Endothelial cell of umbilical vein (primary cell): ENCODE results near the gene VIPR2. TPM values are rescaled to one million over a fixed set of nuclear protein-coding genes. Genes with fewer than 3 reads are reported as not detected.

Source experiments
- BruUV-seq: library from RNA; stranded (reverse); fragments of 400-500 nt; replicated peaks from 2 replicates; lab custom pipeline; 2021; lab: Mats Ljungman, UMichigan
- CTCF ChIA-PET: fragments of 300-600, 350-600 bp; sonication (Branson Sonifier 250); formaldehyde crosslinking; loops from one replicate; lab custom pipeline; 2021; ENCODE audit warnings: antibody characterized with exemption, inconsistent platforms; lab: Charles Lee
- POLR2A ChIA-PET: fragments of 300-600, 350-600 bp; sonication (Branson Sonifier 250); formaldehyde crosslinking; loops from one replicate; lab custom pipeline; 2021; ENCODE audit warnings: antibody characterized with exemption, inconsistent platforms; lab: Charles Lee
- DNase-seq: peaks from one replicate; pipeline ENCODE4 v3.0.0-alpha.2; 2011; ENCODE audit warnings: low read depth, low spot score
- FAIRE-seq: peaks from 2 replicates; lab custom pipeline; 2011; peaks lifted over from hg19 to GRCh38; lab: Jason Lieb, UNC
- H2AFZ ChIP-seq: 2 replicates; pipeline ENCODE4 v1.6.0; 2012; ENCODE audit warnings: low read depth, low read length, control low read depth, inconsistent platforms
- H3K27ac ChIP-seq: 2 replicates; pipeline ENCODE4 v1.5.1; 2011; ENCODE audit warnings: low read depth, mild to moderate bottlenecking, control low read depth, low read length, moderate library complexity; ENCODE audit not compliant: insufficient read depth
- H3K27me3 ChIP-seq, 2 experiments: 2 replicates each; pipeline versions ENCODE4 v1.6.0 to v1.6.1; 2011; ENCODE audit warnings: low read length in 2 of 2, mixed read lengths in 1 of 2; ENCODE audit not compliant: control insufficient read depth in 2 of 2, insufficient read depth in 2 of 2
- H3K36me3 ChIP-seq, 2 experiments: 2 replicates in 1 of 2; 3 replicates in 1 of 2; pipeline ENCODE4 v1.5.1; 2011; ENCODE audit warnings: low read length in 2 of 2, mild to moderate bottlenecking in 1 of 2, moderate library complexity in 1 of 2; ENCODE audit not compliant: control insufficient read depth in 2 of 2, insufficient read depth in 2 of 2; ENCODE audit errors: extremely low read depth in 1 of 2
- H3K4me1 ChIP-seq: 3 replicates; pipeline ENCODE4 v1.5.1; 2011; ENCODE audit warnings: mild to moderate bottlenecking, low read length; ENCODE audit not compliant: control insufficient read depth, insufficient read depth; ENCODE audit errors: extremely low read depth
- H3K4me2 ChIP-seq: 2 replicates; pipeline ENCODE4 v1.6.1; 2011; ENCODE audit warnings: low read length, control low read depth, mixed read lengths; ENCODE audit not compliant: insufficient read depth
- H3K4me3 ChIP-seq, 3 experiments: fragments of 200-600 bp in 1 of 3; sonication (generic), shearing (Covaris generic) in 1 of 3; replicated peaks in 1 of 3; 2 replicates each; pipeline ENCODE4 v1.5.1; 2011 to 2016; ENCODE audit warnings: control low read depth in 3 of 3, low read length in 3 of 3, mild to moderate bottlenecking in 2 of 3, inconsistent platforms in 1 of 3, low read depth in 1 of 3, moderate library complexity in 1 of 3; ENCODE audit not compliant: insufficient read depth in 1 of 3
- H3K79me2 ChIP-seq: 2 replicates; pipeline ENCODE4 v1.6.0; 2012; ENCODE audit warnings: low read length, inconsistent platforms; ENCODE audit not compliant: control insufficient read depth, insufficient read depth
- H3K9ac ChIP-seq: replicated peaks from 2 replicates; pipeline ENCODE3; 2011; ENCODE audit warnings: low read length, control low read depth; ENCODE audit not compliant: insufficient read depth; ENCODE audit errors: extremely low read depth
- H3K9me1 ChIP-seq: replicated peaks from 3 replicates; pipeline ENCODE4 v1.6.0; 2011; ENCODE audit warnings: mild to moderate bottlenecking, low read length; ENCODE audit not compliant: control insufficient read depth, insufficient read depth; ENCODE audit errors: extremely low read depth
- H3K9me3 ChIP-seq: replicated peaks from 2 replicates; pipeline ENCODE4 v1.5.1; 2012; ENCODE audit warnings: low read length, inconsistent platforms; ENCODE audit not compliant: control insufficient read depth, insufficient read depth
- H4K20me1 ChIP-seq: replicated peaks from 2 replicates; pipeline ENCODE3; 2011; ENCODE audit warnings: mild to moderate bottlenecking, low read length; ENCODE audit not compliant: control insufficient read depth, insufficient read depth; ENCODE audit errors: extremely low read depth
- CTCF ChIP-seq, 2 donors: IDR thresholded peaks; 1 replicate in 1 of 2; 2 replicates in 1 of 2; pipeline ENCODE4 v1.5.1; 2011; ENCODE audit warnings: low read length in 2 of 2, mild to moderate bottlenecking in 2 of 2, moderate library complexity in 2 of 2, control low read depth in 1 of 2, inconsistent platforms in 1 of 2, low read depth in 1 of 2; ENCODE audit not compliant: insufficient read depth in 1 of 2; ENCODE audit errors: extremely low read depth in 1 of 2
- EZH2 ChIP-seq: IDR thresholded peaks from 2 replicates; pipeline ENCODE4 v1.6.1; 2012; ENCODE audit warnings: borderline replicate concordance, low read depth, mild to moderate bottlenecking, moderate library complexity, low read length, inconsistent platforms; ENCODE audit not compliant: severe bottlenecking
- FOS ChIP-seq: IDR thresholded peaks from 2 replicates; pipeline ENCODE4 v1.6.1; 2011; ENCODE audit warnings: mild to moderate bottlenecking, low read length, moderate library complexity, borderline replicate concordance; ENCODE audit not compliant: insufficient read depth
- GATA2 ChIP-seq: IDR thresholded peaks from 2 replicates; pipeline ENCODE4 v1.7.0; 2011; ENCODE audit warnings: low read depth, mild to moderate bottlenecking, moderate library complexity, mixed read lengths, low read length; ENCODE audit not compliant: insufficient read length, insufficient read depth
- JUN ChIP-seq: IDR thresholded peaks from 2 replicates; pipeline ENCODE4 v1.6.1; 2011; ENCODE audit warnings: borderline replicate concordance, low read depth; ENCODE audit not compliant: insufficient read length, insufficient read depth
- MAX ChIP-seq: IDR thresholded peaks from 2 replicates; pipeline ENCODE4 v1.6.1; 2011; ENCODE audit not compliant: insufficient read depth, insufficient read length
- MYC ChIP-seq: IDR thresholded peaks from one replicate; pipeline ENCODE4 v1.6.1; 2011; ENCODE audit warnings: mild to moderate bottlenecking, low read depth, low read length
- POLR2A ChIP-seq: IDR thresholded peaks from 2 replicates; pipeline ENCODE4 v1.6.1; 2012; ENCODE audit warnings: low read depth, mild to moderate bottlenecking, control low read depth, low read length
- POLR2AphosphoS5 ChIP-seq: IDR thresholded peaks from 2 replicates; pipeline ENCODE4 v1.6.1; 2012; ENCODE audit warnings: low read depth, mild to moderate bottlenecking, control low read depth, low read length, moderate library complexity; ENCODE audit not compliant: insufficient read depth
- dilution Hi-C: fragments of 300-500 bp; cut with MboI; formaldehyde crosslinking; loops from one replicate; pipeline ENCODE4 v1.15.0; 2019; ENCODE audit warnings: low sequenced_read_pairs; ENCODE audit not compliant: extremely low pct_ligation_motif_present
- intact Hi-C: fragments of 100-400 bp; cut with micrococcal nuclease; formaldehyde crosslinking; loops from one replicate; pipeline ENCODE4 v1.10.0; 2022
- polyA plus RNA-seq, 4 experiments: library from polyadenylated mRNA; depleted of rRNA in 3 of 4; stranded (reverse) in 3 of 4; unstranded in 1 of 4; fragments of >200 nt; gene quantifications; 2 replicates each; pipeline versions ENCODE4 v1.2.1 to v1.2.3, GENCODE V29; 2011 to 2012; ENCODE audit warnings: missing spikeins in 1 of 4
- total RNA-seq: library from RNA; stranded (reverse); gene quantifications from 2 replicates; pipeline ENCODE4 v1.2.3, GENCODE V29; 2021

Gene VIPR2
- total and polyA plus RNA-seq, 2 donors (not counting 3 experiments of a cell fraction or from before 2014, with no cell fraction given) = not detected

GRCh38 chr7:159158125-159158887, 13.6 kb upstream of the VIPR2 start:
- H3K9ac ChIP-seq = no peak overlapping the region
- no peaks in the 10 kb centered on the region for H3K79me2 ChIP-seq
- no TSS peak for BruUV-seq
- no peaks in the 10 kb centered on the region for H4K20me1 ChIP-seq
- ChIA-PET POLR2A (no interaction called here), CTCF (no interaction called here)
- DNase-seq = no peak
- no peak for TF ChIP-seq POLR2AphosphoS5
- TF ChIP-seq MAX = no peak
- no peak for TF ChIP-seq GATA2
- no peak for TF ChIP-seq FOS
- no peak for TF ChIP-seq CTCF (IDR thresholded peaks at IDR 0.05; ENCODE audit: extremely low read depth in 1 of 2, insufficient read depth in 1 of 2, low read depth in 1 of 2, low read length in 2 of 2)
- no peak for TF ChIP-seq POLR2A
- no peak for TF ChIP-seq EZH2
- TF ChIP-seq JUN = no peak
- no peak for TF ChIP-seq MYC
- dilution Hi-C loops (no loop called here), intact Hi-C loops (no loop called here)
- no peak for FAIRE-seq
- no peak overlapping the region for H3K27ac ChIP-seq
- no peak overlapping the region for H2AFZ ChIP-seq
- H3K9me1 ChIP-seq = no peaks in the 10 kb centered on the region
- no peaks in the 10 kb centered on the region for H3K27me3 ChIP-seq
- H3K4me1 ChIP-seq = no peaks in the 10 kb centered on the region
- H3K4me2 ChIP-seq = no peak overlapping the region
- H3K36me3 ChIP-seq = no peaks in the 10 kb centered on the region
- H3K4me3 ChIP-seq = no peak overlapping the region
- H3K9me3 ChIP-seq = no peaks in the 10 kb centered on the region
